HG03432 (cell line): Measurements from ENCODE around the gene TPRX1.
"Not testable (repeated sequence)": the region's sequence is repeated elsewhere in the genome, so short reads cannot be mapped to it uniquely, and the experiment has no call there.

Experiments
- ATAC-seq: cut with Tn5 transposase; IDR thresholded peaks from one replicate; pipeline ENCODE4 v1.9.1; 2021; ENCODE audit warnings: mild to moderate bottlenecking, moderate library complexity; ENCODE audit not compliant: unreplicated experiment

Gene TPRX1

GRCh38 chr19:47768604-47769003 is 35.7 kb downstream of the TPRX1 start:
- no peak for ATAC-seq

- no peak for ATAC-seq
Observed at GRCh38 chr19:47767349-47767748, 37.0 kb downstream of the TPRX1 start.

GRCh38 chr19:47766670-47767069 is 37.7 kb downstream of the TPRX1 start:
- no peak for ATAC-seq

- ATAC-seq: no peak
Observed at GRCh38 chr19:47766359-47766620, 38.1 kb downstream of the TPRX1 start.

- no peak for ATAC-seq
Observed at GRCh38 chr19:47765523-47766358, 38.6 kb downstream of the TPRX1 start.

- ATAC-seq: not testable (repeated sequence)
Observed at GRCh38 chr19:47764705-47765104, 39.6 kb downstream of the TPRX1 start.

- no peak for ATAC-seq
Observed at GRCh38 chr19:47762615-47763308, 41.6 kb downstream of the TPRX1 start.

GRCh38 chr19:47762151-47762550 is 42.2 kb downstream of the TPRX1 start:
- ATAC-seq: no peak

GRCh38 chr19:47761566-47761965 is 42.8 kb downstream of the TPRX1 start:
- ATAC-seq: no peak

- ATAC-seq: no peak
Observed at GRCh38 chr19:47760632-47760999, 43.7 kb downstream of the TPRX1 start.

- no peak for ATAC-seq
Observed at GRCh38 chr19:47758443-47758804, 45.9 kb downstream of the TPRX1 start.

GRCh38 chr19:47757617-47758442 is 46.5 kb downstream of the TPRX1 start:
- no peak for ATAC-seq

GRCh38 chr19:47756953-47757608 is 47.3 kb downstream of the TPRX1 start:
- ATAC-seq: no peak

- no peak for ATAC-seq
Observed at GRCh38 chr19:47756627-47756929, 47.8 kb downstream of the TPRX1 start.

GRCh38 chr19:47755762-47756626 is 48.4 kb downstream of the TPRX1 start:
- ATAC-seq: no peak

GRCh38 chr19:47755065-47755761 is 49.1 kb downstream of the TPRX1 start:
- no peak for ATAC-seq

- no peak for ATAC-seq
Observed at GRCh38 chr19:47754206-47755064, 49.9 kb downstream of the TPRX1 start.

- no peak for ATAC-seq
Observed at GRCh38 chr19:47752440-47753211, 51.7 kb downstream of the TPRX1 start.
